NCI-H524 (cell line): ENCODE measurements around the gene TTC27.
"Not testable (repeated sequence)": the region's sequence is repeated elsewhere in the genome, so short reads cannot be mapped to it uniquely, and the experiment has no call there.

Experiments used
- DNase-seq, 2 experiments: peaks; one replicate each; lab custom pipeline; 2025; lab: John Stamatoyannopoulos, UW

The TTC27 gene

DNA sequence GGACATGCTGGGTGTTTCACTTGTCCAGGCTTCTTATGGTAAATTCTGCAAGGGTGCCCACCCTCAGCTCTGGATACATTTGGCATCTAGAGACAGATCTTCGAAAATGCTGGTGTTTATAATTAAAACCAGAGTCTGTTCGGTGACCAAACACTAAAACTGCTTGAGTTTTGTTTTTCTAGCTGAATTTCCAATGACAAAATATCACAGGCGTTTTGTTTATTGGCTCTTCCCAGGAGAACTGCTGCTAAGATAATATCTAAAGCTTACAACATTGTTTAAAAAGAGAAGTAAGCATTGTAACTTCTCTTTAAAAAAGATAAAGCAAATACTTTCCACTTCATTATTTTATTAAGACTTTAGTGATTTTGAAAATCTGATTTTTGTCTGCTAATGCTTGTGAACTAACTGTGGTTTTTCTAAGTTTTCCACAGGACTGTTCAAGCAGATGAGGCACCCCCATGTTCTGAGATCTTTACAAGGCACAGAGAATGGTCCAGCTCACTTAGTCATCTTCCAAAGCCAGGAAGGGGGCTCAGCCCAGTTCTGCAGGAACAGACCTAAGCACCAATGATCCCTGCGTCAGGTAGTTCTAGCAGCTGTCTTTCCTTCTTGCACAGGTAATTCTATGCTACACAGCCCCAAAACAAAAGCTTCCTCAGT lies 224.1 kb downstream of the TTC27 start:
- no peak for DNase-seq

DNA sequence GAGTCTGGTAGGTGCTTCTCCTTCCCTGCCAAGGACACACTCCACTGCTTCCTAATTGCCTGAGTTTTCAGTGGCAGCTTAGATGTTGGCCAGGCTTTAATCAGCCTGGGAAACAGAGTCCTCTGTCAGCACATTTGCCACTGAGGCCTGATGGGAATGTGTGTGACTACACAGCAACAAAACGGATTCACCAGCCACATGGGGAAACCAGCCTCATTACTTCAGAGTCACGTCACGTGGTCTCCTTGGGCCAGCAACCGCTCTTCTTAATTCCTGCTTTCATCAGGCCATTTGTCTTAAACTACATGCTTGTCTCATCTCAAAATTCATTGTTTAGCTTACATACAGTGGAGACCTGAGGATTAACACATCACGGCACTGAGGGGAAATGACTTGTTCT lies 225.0 kb downstream of the TTC27 start:
- DNase-seq: no peak

DNA sequence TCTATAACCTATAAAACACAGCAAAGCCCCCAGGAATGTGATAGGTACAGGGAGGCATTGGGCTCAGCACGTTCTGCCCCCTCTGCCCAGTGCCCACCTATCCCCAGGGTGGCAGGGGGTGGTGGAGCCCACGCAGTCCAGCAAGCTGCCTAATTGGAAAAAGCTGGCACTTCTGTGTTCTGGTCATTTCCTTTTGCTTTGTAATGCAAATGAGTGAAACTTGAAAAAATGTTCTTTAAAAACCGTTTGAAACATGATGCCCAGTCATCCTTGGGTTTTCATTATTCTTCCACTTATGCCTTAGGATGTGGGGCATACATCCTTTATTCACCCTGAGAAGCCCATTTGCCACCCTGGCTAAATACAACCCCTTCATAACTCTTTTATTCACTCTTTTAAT lies 229.0 kb downstream of the TTC27 start:
- no peak for DNase-seq

DNA sequence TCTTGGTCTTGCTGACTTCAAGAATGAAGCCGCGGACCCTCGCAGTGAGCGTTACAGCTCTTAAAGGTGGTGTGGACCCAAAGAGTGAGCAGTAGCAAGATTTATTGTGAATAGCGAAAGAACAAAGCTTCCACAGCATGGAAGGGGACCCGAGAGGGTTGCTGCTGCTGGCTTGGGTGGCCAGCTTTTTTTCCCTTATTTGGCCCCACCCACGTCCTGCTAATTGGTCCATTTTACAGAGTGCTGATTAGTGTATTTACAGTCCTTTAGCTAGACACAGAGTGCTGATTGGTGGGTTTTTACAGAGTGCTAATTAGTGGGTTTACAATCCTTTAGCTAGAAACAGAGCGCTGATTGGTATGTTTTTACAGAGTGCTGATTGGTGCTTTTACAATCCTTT lies 230.9 kb downstream of the TTC27 start:
- no peak for DNase-seq

DNA sequence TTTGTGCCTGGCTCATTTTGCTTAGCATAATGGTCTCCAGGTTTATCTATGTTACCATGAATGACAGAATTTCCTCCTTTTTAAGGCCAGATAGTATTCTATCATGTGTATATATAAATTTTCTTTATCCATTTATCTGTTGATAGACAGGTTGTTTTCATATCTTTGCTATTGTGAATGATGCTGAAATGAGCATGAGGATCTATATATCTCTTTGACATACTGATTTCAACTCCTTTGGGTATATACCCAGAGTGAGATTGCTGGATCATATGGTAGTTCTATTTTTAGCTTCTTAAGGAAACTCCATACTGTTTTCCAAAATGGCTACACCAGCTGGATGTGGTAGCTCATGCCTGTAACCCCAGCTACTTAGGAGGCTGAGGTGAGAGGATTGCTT lies 232.5 kb downstream of the TTC27 start:
- no peak for DNase-seq

DNA sequence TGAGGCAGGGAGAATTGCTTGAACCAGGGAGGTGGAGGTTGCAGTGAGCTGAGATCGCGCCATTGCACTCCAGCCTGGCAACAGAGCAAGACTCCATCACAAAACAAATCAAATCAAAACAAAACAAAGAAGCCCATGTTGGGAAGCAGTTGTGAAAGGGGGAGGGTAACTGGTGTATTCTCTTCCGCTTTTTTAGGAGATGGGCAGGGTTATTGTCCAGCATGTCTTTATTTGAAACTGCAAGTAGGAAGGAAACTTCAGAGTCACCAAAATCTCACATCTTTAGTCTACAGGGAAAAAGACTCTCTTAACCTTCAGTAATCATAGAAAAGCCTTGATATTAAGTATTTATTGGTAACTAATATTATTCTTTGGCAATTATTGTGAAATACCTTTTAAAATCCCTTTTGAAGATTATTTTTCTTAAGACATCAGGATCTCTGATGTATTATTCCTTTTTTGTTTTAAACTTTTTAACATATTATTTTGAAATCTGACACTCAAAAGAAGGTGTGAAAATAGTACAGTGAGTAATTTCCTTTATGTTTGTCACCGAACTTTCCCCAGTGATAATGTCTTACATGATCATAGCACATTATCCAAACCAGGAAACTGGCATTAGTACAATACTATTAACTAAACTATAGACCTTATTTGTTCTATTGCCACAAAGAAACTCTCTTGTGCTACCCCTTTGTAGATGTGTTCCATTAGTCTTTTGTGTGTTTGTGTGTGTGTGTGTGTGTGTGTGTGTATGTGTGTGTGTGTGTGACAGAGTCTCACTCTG lies 234.6 kb downstream of the TTC27 start:
- no peak for DNase-seq

DNA sequence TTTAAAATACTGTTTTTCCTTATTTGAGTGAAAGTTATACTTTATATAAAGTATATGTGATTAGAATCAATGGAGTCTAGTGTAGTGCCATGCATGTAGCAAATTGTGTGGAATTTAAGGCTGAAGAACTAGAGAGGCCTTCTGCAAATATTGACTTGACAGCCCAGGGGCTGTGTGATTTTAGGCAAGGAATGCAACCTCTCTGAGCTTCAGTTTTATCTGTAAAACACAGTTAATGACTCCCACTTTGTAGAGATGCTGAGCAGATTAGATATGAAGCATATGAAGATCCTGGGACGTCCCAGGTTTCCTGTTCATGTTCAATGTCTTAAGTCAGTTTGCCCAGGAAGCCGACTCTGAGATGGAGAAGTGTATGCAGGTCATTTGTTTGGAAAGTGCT lies 235.5 kb downstream of the TTC27 start:
- no peak for DNase-seq

DNA sequence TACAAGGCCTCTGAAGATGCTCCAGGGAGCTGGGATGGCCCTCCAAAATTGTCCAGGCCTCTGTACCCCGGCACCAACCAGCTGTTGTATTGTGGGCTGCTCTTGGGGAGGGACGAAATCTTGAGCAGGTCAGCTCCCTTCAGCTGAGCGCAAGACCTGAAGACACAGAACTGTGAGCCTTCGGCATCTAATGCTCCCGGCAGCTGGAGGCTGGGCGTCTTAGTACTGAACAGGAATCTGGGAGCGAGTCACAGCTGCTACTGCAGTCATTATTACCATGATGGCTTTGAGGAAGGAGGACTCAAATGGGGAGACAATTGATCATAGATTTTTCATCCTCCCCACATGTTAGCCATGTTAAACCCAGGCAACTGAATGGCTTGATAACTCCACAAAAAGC lies 236.0 kb downstream of the TTC27 start:
- no peak for DNase-seq

DNA sequence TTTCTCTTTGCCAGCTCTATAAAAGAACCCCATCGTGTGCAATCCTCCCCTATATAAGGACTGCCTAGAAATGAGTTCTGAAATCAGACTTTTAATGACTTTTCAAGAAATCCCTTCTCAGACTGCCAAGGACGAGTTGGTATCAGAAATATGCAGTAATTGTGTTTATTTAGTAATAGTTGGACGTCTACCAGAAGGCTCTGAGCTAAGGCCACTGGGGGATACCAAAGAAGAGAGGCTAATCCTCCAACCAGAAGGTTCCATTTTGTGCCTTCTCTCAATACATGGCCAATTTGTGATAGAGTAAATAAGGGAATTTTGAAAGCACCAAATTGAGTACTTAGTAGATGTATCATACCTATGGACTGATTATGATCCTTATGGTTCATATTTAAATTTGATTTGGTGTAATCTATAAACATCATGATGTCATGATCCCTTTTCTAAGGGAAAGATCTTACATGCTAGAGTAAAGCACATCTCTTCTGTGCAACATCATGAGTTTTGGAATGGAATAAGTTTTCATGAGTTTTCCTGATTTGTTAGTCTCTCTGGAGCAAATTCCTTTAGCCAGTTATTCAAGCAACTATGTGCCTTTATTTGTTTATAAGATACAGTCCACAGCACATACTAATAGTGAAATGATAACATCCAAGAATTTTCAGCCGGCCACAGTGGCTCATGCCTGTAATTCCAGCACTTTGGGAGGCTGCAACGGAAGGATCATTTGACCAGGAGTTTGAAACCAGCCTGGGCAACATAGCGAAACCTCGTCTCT lies 236.7 kb downstream of the TTC27 start:
- no peak for DNase-seq

DNA sequence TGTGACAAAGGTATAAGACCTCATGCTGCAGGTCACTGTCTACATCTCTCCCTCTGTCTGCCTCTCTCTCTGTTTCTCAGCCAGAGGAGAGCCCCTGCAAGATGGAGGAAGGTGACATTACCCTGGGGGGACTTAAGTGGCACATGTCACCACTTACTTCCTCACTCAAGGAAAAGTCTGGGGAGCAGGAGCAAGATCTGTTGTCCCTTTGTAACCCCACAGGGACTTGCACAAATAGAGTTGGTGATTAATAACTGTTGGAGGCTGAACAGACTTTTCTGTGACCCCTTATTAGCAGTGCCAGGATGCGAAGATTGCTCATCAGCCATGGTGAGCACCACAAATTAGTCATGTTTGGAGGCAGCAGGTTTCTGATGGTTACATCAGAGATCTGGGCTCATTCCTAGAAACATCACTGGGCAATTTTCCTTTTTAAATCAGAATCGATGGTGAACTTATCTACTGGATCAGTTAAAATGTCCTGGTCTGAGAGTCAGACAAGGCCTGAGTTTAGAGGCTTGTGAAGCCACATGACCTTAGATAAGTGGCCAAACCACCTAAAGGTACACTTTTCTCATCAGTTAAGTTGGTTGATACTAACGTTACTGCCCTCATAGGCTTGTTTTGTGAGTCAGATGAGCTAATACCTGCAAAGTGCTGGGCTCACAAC lies 237.7 kb downstream of the TTC27 start:
- DNase-seq: no peak

DNA sequence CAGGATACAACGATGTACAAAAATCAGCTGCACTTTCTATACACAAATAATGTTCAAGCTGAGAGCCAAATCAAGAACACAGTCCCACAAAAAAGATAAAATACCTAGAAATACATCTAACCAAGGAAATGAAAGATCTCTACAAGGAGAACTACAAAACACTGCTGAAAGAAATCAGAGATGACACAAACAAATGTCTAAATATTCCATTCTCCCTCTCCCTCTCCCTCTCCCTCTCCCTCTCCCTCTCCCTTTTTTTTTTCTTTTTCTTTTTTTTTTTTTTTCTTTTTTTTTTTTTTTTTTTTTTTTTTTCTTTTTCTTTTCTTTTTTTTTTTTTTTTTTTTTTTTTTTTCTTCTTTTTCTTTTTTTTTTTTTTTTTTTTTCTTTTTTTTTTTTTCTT lies 238.6 kb downstream of the TTC27 start:
- not testable (repeated sequence) for DNase-seq
